Fibroblast of lung (primary cell): ENCODE measurements around the gene CCDC187. TPM values are rescaled to one million over a fixed set of nuclear protein-coding genes. Genes with fewer than 3 reads are reported as not detected.

Experiments used
- DNase-seq, 2 donors: peaks; one replicate each; pipeline versions ENCODE4 v3.0.0 to v3.0.0-alpha.2; 2010; ENCODE audit warnings: low read depth in 2 of 2
- H2AFZ ChIP-seq: 2 replicates; pipeline ENCODE4 v1.5.1; 2012; ENCODE audit warnings: low read length, control low read depth, inconsistent platforms
- H3K27ac ChIP-seq: 2 replicates; pipeline ENCODE4 v1.5.1; 2011; ENCODE audit warnings: low read length, control low read depth; ENCODE audit not compliant: insufficient read depth
- H3K27me3 ChIP-seq: 2 replicates; pipeline ENCODE4 v1.5.1; 2011; ENCODE audit warnings: mild to moderate bottlenecking, low read length; ENCODE audit not compliant: control insufficient read depth, insufficient read depth
- H3K36me3 ChIP-seq: 2 replicates; pipeline ENCODE4 v1.5.1; 2011; ENCODE audit warnings: low read length; ENCODE audit not compliant: control insufficient read depth, insufficient read depth
- H3K4me1 ChIP-seq: 2 replicates; pipeline ENCODE4 v1.5.1; 2011; ENCODE audit warnings: low read length; ENCODE audit not compliant: control insufficient read depth, insufficient read depth; ENCODE audit errors: extremely low read depth
- H3K4me2 ChIP-seq: 2 replicates; pipeline ENCODE4 v1.5.1; 2011; ENCODE audit warnings: low read length, control low read depth; ENCODE audit not compliant: insufficient read depth; ENCODE audit errors: extremely low read depth
- H3K4me3 ChIP-seq, 4 experiments: fragments of 200-600 bp in 1 of 4; sonication (generic) in 1 of 4; replicated peaks in 1 of 4; 2 replicates each; pipeline ENCODE4 v1.5.1; 2011 to 2016; ENCODE audit warnings: low read length in 4 of 4, low read depth in 3 of 4, mild to moderate bottlenecking in 3 of 4, control low read depth in 2 of 4, inconsistent platforms in 1 of 4, mixed read lengths in 1 of 4; ENCODE audit not compliant: insufficient read depth in 1 of 4; ENCODE audit errors: control extremely low read depth in 1 of 4
- H3K79me2 ChIP-seq: 2 replicates; pipeline ENCODE4 v1.5.1; 2012; ENCODE audit warnings: mild to moderate bottlenecking, low read length, inconsistent platforms; ENCODE audit not compliant: control insufficient read depth, insufficient read depth
- H3K9ac ChIP-seq: 2 replicates; pipeline ENCODE4 v1.5.1; 2011; ENCODE audit warnings: mild to moderate bottlenecking, low read length, control low read depth; ENCODE audit not compliant: insufficient read depth
- H3K9me3 ChIP-seq: 2 replicates; pipeline ENCODE4 v1.5.1; 2012; ENCODE audit warnings: low read depth, low read length; ENCODE audit not compliant: control insufficient read depth, insufficient read depth
- H4K20me1 ChIP-seq: 2 replicates; pipeline ENCODE4 v1.5.1; 2011; ENCODE audit warnings: low read length; ENCODE audit not compliant: control insufficient read depth, insufficient read depth; ENCODE audit errors: extremely low read depth
- EZH2 ChIP-seq: IDR thresholded peaks from 2 replicates; pipeline ENCODE4 v1.5.1; 2012; ENCODE audit warnings: low read length, control low read depth, mild to moderate bottlenecking; ENCODE audit errors: missing control alignments
- polyA plus RNA-seq, 2 donors: library from polyadenylated mRNA; depleted of rRNA in 1 of 2; stranded (reverse) in 1 of 2; unstranded in 1 of 2; fragments of >200 nt; gene quantifications; 2 replicates each; pipeline ENCODE4 v1.2.1, GENCODE V29; 2011 to 2012; ENCODE audit warnings: missing spikeins in 1 of 2
- total RNA-seq: library from RNA; depleted of rRNA; stranded (reverse); fragments of >200 nt; gene quantifications from 2 replicates; pipeline ENCODE4 v1.2.1, GENCODE V29; 2014
- TF ChIP-seq, protein P1 (sequence below), 2 donors: IDR thresholded peaks in 1 of 2; conservative IDR thresholded peaks in 1 of 2; 1 replicate in 1 of 2; 2 replicates in 1 of 2; pipeline ENCODE4 v1.5.1; 2011 to 2012; ENCODE audit warnings: low read length in 2 of 2, control low read depth in 1 of 2, inconsistent platforms in 1 of 2, low read depth in 1 of 2, mild to moderate bottlenecking in 1 of 2

The CCDC187 gene
- total and polyA plus RNA-seq, 2 donors (not counting 1 experiment from before 2014, with no cell fraction given), result not detected

GRCh38 chr9:136273921-136274785 is 29.7 kb downstream of the CCDC187 start:
- H3K4me3 ChIP-seq, result no peak overlapping the region
- peaks cover 1% of the 10 kb centered on the region for H4K20me1 ChIP-seq
- H3K9me3 ChIP-seq, result no peaks in the 10 kb centered on the region
- no peak overlapping the region for H3K9ac ChIP-seq
- H3K79me2 ChIP-seq, result no peaks in the 10 kb centered on the region
- H3K36me3 ChIP-seq, result no peaks in the 10 kb centered on the region
- TF ChIP-seq, protein P1, sequence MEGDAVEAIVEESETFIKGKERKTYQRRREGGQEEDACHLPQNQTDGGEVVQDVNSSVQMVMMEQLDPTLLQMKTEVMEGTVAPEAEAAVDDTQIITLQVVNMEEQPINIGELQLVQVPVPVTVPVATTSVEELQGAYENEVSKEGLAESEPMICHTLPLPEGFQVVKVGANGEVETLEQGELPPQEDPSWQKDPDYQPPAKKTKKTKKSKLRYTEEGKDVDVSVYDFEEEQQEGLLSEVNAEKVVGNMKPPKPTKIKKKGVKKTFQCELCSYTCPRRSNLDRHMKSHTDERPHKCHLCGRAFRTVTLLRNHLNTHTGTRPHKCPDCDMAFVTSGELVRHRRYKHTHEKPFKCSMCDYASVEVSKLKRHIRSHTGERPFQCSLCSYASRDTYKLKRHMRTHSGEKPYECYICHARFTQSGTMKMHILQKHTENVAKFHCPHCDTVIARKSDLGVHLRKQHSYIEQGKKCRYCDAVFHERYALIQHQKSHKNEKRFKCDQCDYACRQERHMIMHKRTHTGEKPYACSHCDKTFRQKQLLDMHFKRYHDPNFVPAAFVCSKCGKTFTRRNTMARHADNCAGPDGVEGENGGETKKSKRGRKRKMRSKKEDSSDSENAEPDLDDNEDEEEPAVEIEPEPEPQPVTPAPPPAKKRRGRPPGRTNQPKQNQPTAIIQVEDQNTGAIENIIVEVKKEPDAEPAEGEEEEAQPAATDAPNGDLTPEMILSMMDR (conservative IDR thresholded peaks at IDR 0.05 in 1 of 2, IDR thresholded peaks at IDR 0.05 in 1 of 2; ENCODE audit: low read depth in 1 of 2, low read length in 2 of 2), result no peak
- no peak for TF ChIP-seq EZH2
- no peaks in the 10 kb centered on the region for H3K4me1 ChIP-seq
- H3K4me2 ChIP-seq, result no peak overlapping the region
- H3K27me3 ChIP-seq, result peaks cover 29% of the 10 kb centered on the region
- DNase-seq, result no peak
- no peak overlapping the region for H2AFZ ChIP-seq
- no peak overlapping the region for H3K27ac ChIP-seq

- peak in 1 of 2 donors; percentile 33 for DNase-seq
- Histone ChIP-seq H2AFZ (no peak overlapping the region), H3K79me2 (no peaks in the 10 kb centered on the region), H3K4me1 (no peaks in the 10 kb centered on the region), H3K4me2 (no peak overlapping the region), H3K9ac (no peak overlapping the region), H3K27me3 (peaks cover 29% of the 10 kb centered on the region), H3K4me3 (no peak overlapping the region), H3K36me3 (no peaks in the 10 kb centered on the region), H4K20me1 (peaks cover 1% of the 10 kb centered on the region), H3K27ac (no peak overlapping the region), H3K9me3 (no peaks in the 10 kb centered on the region)
- TF ChIP-seq, protein P1 (conservative IDR thresholded peaks at IDR 0.05 in 1 of 2, IDR thresholded peaks at IDR 0.05 in 1 of 2; ENCODE audit: low read depth in 1 of 2, low read length in 2 of 2), result no peak
- TF ChIP-seq EZH2, result no peak
Observed at GRCh38 chr9:136273244-136273865, 30.5 kb downstream of the CCDC187 start.

DNA sequence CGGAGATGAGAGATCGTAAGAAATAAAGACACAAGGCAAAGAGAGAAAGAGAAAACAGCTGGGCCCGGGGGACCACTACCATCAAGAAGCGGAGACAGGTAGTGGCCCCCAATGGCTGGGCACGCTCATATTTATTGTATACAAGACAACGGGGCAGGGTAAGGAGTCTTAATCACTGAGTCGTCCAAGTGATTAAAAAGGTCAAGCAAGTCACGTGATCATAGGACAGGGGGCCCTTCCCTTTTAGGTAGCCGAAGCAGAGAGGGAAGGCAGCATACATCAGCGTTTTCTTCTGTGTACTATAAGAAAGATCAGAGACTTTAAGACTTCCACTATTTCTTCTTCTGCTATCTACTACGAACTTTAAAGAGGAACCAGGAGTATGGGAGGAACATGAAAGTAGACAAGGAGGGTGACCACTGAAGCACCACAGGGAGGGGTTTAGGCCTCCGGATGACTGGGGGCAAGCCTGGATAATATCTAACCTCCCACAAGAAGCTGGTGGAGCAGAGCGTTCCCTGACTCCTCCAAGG is 33.7 kb downstream of the CCDC187 start:
- Histone ChIP-seq H3K4me2 (no peak overlapping the region), H3K36me3 (no peaks in the 10 kb centered on the region), H3K79me2 (no peaks in the 10 kb centered on the region), H3K4me1 (no peaks in the 10 kb centered on the region), H3K27ac (no peak overlapping the region), H4K20me1 (peaks cover 1% of the 10 kb centered on the region), H3K4me3 (no peak overlapping the region), H3K9me3 (no peaks in the 10 kb centered on the region), H3K9ac (no peak overlapping the region), H3K27me3 (peaks cover 15% of the 10 kb centered on the region), H2AFZ (no peak overlapping the region)
- TF ChIP-seq EZH2, result no peak
- TF ChIP-seq, protein P1 (conservative IDR thresholded peaks at IDR 0.05 in 1 of 2, IDR thresholded peaks at IDR 0.05 in 1 of 2; ENCODE audit: low read depth in 1 of 2, low read length in 2 of 2), result no peak
- DNase-seq, result no peak
